AG04449 (cell line): Measurements from ENCODE around the gene PTTG1.

Experiments used
- CTCF ChIA-PET: fragments of 350-600 bp; formaldehyde crosslinking; extraction: SDS; loops from one replicate; lab custom pipeline; 2021; ENCODE audit warnings: antibody characterized with exemption; lab: Yijun Ruan, JAX
- POLR2A ChIA-PET: fragments of 400-600, 350-600 bp; formaldehyde crosslinking; extraction: SDS; loops from one replicate; lab custom pipeline; 2020; ENCODE audit warnings: antibody characterized with exemption, inconsistent platforms; lab: Yijun Ruan, JAX
- DNase-seq: peaks from one replicate; pipeline ENCODE4 v3.0.0-alpha.2; 2010; ENCODE audit warnings: low read depth, low spot score
- H3K4me3 ChIP-seq: 2 replicates; pipeline ENCODE4 v1.5.1; 2011; ENCODE audit warnings: low read depth, mild to moderate bottlenecking, control low read depth, low read length
- CTCF ChIP-seq: IDR thresholded peaks from one replicate; pipeline ENCODE4 v1.5.1; 2011; ENCODE audit warnings: mild to moderate bottlenecking, moderate library complexity, low read length, control low read depth, inconsistent platforms; ENCODE audit not compliant: insufficient read depth; ENCODE audit errors: missing control alignments

PTTG1 gene

GRCh38 chr5:160463740-160464465 is 42.2 kb downstream of the PTTG1 start:
- ChIA-PET POLR2A (no interaction called here), CTCF (interaction anchor here (0.8 to 6.1 kb wide), 5 partner anchors 10 to 46 kb away, joined by 3 to 52 read pairs (median 4); no protein-coding TSS in a partner anchor)
- no peak overlapping the region for H3K4me3 ChIP-seq
- no peak for TF ChIP-seq CTCF
- no peak for DNase-seq

GRCh38 chr5:160464466-160464797 is 42.8 kb downstream of the PTTG1 start:
- H3K4me3 ChIP-seq = no peak overlapping the region
- ChIA-PET POLR2A (no interaction called here), CTCF (interaction anchor here (1.5 to 6.1 kb wide), 3 partner anchors 11 to 45 kb away, joined by 3 to 52 read pairs (median 8); no protein-coding TSS in a partner anchor)
- no peak for TF ChIP-seq CTCF
- no peak for DNase-seq

GRCh38 chr5:160466116-160466515 is 44.5 kb downstream of the PTTG1 start:
- DNase-seq = no peak
- H3K4me3 ChIP-seq = no peak overlapping the region
- no peak for TF ChIP-seq CTCF
- ChIA-PET POLR2A (no interaction called here), CTCF (interaction anchor here (2.2 to 6.1 kb wide), 2 partner anchors 13 to 27 kb away, joined by 8 to 52 read pairs; no protein-coding TSS in a partner anchor)

DNA sequence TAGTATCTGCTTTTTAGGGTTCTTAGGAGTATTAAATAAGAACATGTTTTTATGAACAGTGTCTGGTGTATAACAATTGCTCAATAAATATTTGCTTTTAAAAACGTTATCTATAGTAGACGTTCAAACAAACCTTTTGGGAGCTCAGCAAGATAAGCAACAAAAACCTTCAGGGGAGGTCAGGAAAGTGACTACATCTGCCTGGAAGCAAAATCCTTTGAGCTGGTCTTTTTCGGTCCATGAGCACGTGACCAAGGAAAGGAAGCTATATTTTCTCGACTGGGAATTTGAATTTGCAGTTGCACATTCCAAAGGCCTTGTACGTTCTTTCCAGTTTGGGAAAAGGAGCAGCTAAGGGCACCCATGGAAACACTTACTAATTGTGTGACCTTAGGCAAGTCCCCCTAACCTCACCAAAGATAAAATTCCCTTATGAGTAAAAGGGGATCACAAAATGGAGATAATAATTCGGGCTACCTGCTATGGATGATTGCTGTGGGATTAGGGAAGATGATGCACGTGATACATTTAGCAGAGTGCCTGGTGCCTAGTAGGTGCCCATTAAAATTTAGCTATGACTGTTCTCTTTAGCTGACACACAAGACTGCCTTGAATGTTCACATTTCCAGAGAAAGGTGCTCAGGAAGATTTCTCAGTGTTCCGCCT is 45.4 kb downstream of the PTTG1 start:
- DNase-seq = no peak
- no peak overlapping the region for H3K4me3 ChIP-seq
- CTCF ChIA-PET = interaction anchor here (1.4 to 6.1 kb wide), 2 partner anchors 9 to 28 kb away, joined by 3 to 52 read pairs; no protein-coding TSS in a partner anchor
- POLR2A ChIA-PET = no interaction called here
- no peak for TF ChIP-seq CTCF

DNA sequence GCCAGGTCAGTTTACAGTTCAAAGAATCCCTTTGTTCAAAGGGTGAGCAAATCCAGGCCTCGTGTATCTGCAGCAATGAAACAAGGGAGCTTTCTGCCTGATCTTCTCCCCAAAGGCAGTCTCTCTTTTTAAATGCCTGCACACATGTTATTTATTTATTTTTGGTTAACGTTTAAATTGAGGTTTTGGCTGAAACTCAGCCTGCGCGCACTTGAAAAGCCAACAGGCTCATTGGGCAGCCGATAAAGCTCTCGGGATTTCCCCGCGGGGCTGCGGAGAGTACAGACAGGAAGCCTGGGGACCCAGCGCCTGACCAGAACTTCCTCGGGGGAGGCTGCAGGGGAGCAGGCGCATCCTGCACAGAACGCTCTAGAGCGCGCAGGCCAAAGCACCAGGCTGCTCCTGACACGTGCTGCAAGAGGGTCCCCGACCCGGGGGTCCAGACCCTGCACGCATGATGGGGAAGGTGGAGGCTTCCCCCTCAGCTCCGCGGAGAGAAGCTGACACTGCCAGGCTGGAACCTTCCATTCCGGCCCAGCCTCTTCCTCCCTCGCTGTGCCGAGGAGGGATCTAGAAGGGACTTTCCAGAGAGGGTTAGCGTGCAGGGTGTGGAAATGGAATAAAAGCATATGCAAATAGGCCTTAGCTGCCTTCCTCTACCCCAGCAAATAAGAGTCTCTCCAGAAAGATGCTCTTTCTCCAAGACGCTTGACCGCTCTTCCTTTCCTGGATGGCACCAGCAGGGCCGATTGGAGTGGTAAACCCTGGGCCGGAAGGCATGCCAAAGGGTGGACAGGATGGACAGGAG is 46.1 kb downstream of the PTTG1 start:
- H3K4me3 ChIP-seq = peak overlapping the region; percentile 13
- POLR2A ChIA-PET = no interaction called here
- CTCF ChIA-PET = interaction anchor here (1.4 to 6.1 kb wide), 2 partner anchors 9 to 29 kb away, joined by 3 to 52 read pairs; no protein-coding TSS in a partner anchor
- DNase-seq = no peak
- no peak for TF ChIP-seq CTCF
